ENCODE measurements around the gene LBR.

Gene LBR

DNA sequence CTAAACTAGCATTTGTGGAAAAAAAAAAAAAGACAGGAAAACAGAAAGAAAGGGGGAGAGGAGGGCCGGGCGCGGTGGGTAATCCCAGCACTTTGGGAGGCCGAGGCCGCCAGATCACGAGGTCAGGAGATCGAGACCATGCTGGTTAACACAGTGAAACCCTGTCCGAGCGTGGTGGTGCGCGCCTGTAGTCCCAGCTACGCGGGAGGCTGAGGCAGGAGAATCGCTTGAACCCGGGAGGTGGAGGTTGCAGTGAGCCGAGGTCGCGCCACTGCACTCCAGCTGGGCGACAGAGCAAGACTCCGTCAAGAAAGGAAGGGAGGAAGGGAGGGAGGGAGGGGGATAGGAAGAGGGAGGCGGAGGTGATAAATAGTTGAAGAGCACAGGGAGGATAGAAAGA lies 54.7 kb downstream of the LBR start:
- no peak for DNase-seq
- no peak for TF ChIP-seq POLR2A (IDR thresholded peaks at IDR 0.05; ENCODE audit: low read length)
- TF ChIP-seq GATA1 (IDR thresholded peaks at IDR 0.05; ENCODE audit: low read depth, low read length): no peak

DNA sequence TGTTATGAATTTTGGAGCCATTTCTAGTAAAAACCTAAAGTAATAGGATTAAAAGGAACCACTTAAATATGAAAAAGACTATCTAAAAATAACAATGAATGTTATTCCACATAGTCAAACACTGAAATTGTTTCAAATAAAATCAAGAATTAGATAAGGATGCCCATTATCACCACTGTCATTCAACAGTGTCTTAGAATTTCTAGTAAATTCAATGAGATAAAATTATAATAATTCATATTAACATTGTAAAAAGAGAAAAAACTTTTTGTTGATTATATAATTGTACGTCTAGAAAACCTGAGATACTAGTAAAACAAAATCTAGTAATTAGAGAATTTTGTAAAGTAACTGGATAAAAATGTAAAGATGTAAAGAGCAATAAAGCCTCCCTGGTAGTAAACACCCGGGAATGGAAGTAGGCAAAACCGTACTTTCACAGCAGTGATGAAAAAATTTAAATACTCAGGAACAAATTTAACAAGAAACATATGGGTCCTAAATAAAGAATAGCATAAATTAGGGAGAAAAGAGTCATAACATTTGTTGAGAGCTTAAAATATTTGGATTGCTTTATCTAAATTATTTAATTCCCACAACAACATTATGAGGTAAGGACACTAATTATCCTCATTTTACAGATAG lies 56.4 kb downstream of the LBR start:
- DNase-seq: no peak
- no peak for TF ChIP-seq POLR2A (IDR thresholded peaks at IDR 0.05; ENCODE audit: low read length)
- no peak for TF ChIP-seq GATA1 (IDR thresholded peaks at IDR 0.05; ENCODE audit: low read depth, low read length)

DNA sequence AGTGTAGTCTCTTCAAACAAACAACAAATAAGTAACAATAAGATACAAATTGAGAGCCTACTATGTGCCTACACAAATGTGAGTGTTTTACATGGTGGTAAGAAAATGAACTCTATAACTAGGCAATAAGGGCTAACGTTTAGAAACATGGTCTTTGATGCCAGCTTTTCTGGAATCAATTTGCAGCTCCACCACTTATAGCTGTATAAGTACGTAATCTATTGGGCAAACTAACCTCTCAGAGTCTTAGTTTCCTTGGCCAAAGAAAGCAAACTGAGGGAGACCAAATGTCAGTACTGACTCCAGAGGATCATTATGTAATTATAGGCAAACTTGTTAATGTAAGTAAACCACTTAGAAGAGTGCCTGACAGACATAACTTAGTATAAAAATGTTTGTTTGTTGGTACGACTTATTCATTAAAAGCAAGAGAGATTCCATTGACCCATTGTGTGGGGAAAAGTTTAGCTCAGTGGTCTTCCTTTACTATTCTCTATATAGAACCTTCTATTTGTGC lies 59.7 kb downstream of the LBR start:
- TF ChIP-seq GATA1 (IDR thresholded peaks at IDR 0.05; ENCODE audit: low read depth, low read length): no peak
- no peak for TF ChIP-seq POLR2A (IDR thresholded peaks at IDR 0.05; ENCODE audit: low read length)
- no peak for DNase-seq

DNA sequence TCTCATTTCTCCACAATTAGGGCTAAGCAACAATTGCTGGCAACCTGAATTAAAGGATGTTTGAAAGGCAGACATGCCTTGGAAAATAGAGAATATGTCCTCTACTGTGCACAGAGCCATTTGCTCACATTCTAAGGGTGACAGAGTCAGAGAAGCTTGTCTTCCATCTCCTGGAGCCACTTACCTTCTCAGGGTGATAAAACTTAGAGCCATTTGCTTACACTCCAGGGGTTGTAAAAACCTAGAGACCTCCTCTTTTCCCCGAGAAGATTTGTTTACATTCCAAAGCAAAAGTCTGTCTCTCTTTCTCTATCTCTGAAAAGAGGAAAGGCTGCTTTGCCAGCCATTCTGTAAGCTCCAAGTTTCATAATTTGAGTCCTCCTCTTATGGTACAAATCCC lies 61.3 kb downstream of the LBR start:
- no peak for DNase-seq
- TF ChIP-seq POLR2A (IDR thresholded peaks at IDR 0.05; ENCODE audit: low read length) (no peak), GATA1 (IDR thresholded peaks at IDR 0.05; ENCODE audit: low read depth, low read length) (no peak)

DNA sequence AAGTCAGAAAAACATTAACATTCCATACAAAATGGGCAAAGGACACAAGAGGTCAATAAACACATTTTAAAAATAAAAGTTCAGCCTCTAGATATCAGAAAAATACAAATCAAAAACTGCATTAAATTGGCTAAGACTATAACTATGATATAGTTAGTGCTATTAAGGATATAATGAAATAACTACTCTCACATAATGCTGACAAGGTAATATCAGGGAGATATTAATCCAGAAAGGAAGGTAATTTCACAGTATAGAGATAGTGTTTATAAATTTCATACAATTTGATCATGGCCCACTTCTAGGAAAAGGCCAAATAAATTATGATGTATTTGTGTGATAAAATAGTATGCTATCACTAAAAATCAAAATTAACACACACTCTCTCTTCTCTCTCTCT lies 61.8 kb downstream of the LBR start:
- no peak for DNase-seq
- TF ChIP-seq GATA1 (IDR thresholded peaks at IDR 0.05; ENCODE audit: low read depth, low read length) (no peak), POLR2A (IDR thresholded peaks at IDR 0.05; ENCODE audit: low read length) (no peak)

DNA sequence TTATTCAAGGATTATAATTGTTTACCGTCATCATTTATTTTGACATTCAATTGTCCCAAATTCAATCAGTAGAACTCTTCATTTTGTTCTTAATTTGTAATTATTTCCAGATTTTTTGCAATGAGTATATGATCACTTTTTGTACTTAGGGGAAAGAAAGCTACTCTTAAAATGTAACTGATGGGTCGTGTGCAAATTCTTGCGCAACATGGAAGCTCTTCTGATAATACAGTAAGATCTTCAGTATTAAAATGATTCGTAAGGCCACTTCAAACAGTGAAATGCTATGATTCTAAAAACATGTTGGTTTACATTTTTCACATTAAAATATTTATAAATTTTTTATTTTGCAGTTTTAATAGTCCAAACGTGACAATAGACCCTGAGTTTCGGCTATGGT lies 63.4 kb downstream of the LBR start:
- DNase-seq: no peak
- TF ChIP-seq GATA1 (IDR thresholded peaks at IDR 0.05; ENCODE audit: low read depth, low read length) (no peak), POLR2A (IDR thresholded peaks at IDR 0.05; ENCODE audit: low read length) (no peak)

DNA sequence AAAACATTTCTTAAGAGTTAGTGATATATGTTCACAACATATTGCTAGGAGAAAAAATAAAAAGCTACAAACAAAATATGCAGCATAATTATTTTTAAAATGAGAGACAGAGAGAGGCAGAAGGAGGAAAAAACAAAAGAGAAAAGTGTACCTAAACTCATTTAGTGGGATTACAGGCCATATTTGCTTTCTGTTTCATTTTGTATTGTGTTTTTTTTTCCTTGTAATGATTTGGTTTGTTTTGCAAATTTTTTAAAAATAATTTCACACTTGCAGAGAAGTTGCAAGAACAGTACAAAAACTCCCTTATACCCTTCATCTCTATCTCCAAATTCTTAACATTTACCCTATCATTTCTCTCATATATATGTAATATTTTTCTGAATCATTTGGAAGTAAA lies 65.0 kb downstream of the LBR start:
- DNase-seq: no peak
- TF ChIP-seq GATA1 (IDR thresholded peaks at IDR 0.05; ENCODE audit: low read depth, low read length): no peak
- TF ChIP-seq POLR2A (IDR thresholded peaks at IDR 0.05; ENCODE audit: low read length): no peak

DNA sequence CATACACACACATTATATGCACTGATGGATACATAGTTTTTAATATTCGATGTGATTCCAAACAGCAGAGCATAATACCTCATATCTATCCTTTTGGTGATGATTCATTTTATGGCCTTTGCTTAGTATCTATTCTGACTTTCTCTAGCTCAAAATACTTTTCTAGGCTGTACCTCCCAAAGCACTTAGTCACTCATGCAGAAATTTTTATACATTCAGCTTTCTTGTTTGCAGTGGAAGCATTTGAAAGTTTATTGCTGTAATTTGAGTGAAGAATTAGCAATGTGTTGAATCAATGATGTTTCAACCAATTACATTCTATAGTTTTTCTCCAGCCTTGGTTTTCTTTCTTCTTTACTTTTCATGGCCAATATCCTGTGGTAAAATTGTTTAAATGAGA lies 66.7 kb downstream of the LBR start:
- no peak for TF ChIP-seq GATA1 (IDR thresholded peaks at IDR 0.05; ENCODE audit: low read depth, low read length)
- TF ChIP-seq POLR2A (IDR thresholded peaks at IDR 0.05; ENCODE audit: low read length): no peak
- DNase-seq: no peak

DNA sequence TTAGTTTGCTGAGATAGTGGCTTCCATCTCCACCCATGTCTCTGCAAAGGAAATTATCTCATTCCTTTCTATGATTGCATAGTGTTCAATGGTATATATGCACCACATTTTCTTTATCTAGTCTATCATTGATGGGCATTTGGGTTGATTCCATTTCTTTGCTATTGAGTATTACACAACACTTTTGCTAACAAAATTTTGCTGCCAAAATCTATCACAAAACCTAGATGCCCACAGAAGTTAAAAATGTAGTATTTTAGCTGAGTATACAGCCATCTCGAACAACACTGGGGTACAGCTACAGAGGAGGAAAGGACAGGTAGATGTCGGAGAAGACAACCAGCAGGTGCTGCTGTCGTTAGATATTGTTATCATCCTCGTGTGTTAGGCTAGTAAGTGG lies 67.7 kb downstream of the LBR start:
- no peak for TF ChIP-seq POLR2A (IDR thresholded peaks at IDR 0.05; ENCODE audit: low read length)
- no peak for TF ChIP-seq GATA1 (IDR thresholded peaks at IDR 0.05; ENCODE audit: low read depth, low read length)

DNA sequence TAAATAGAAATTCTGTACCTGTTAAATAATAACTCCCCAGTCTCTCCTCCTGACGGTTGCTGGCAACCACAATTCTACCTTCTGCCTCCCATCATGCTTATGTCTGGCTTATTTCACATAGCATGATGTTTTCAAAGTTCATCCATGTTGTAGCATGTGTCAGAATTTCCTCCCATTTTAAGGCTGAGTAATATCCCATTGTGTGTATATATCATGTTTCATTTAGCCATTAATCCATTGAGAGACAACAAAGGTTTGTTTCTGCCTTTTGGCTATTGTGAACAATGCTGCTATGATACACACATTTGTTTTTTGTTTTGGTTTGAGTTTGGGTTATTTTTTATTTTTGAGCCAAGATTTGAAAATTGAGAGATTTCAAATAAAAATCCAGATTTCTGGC lies 72.0 kb downstream of the LBR start:
- DNase-seq: no peak
- TF ChIP-seq GATA1 (IDR thresholded peaks at IDR 0.05; ENCODE audit: low read depth, low read length) (no peak), POLR2A (IDR thresholded peaks at IDR 0.05; ENCODE audit: low read length) (no peak)

More for the DNA sequence above, 67.7 kb downstream of the LBR start:
- no peak for DNase-seq

DNA sequence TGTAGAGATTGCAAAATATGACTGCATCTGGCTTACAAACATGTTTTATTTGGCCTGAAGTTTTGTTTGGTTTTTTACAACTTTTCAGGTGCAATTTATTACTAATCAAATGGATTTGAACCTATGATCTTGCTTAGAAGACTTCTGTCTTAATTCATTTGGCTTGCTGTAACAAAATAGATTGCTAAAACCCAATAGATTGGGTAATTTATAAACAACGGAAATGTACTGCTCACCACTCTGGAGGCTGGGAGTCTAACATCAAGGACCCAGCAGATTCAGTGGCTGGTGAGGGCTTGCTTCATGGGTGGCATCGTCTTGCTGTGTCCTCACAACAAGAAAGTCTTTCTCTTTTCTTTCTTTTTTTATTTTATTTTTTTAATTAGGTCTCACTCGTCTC lies 72.9 kb downstream of the LBR start:
- TF ChIP-seq POLR2A (IDR thresholded peaks at IDR 0.05; ENCODE audit: low read length) (no peak), GATA1 (IDR thresholded peaks at IDR 0.05; ENCODE audit: low read depth, low read length) (no peak)
- no peak for DNase-seq

Measured in erythroblast (primary cell).